Cardiac fibroblast (primary cell): ENCODE results near the gene PHF13.

Source experiments
- DNase-seq, 2 donors: peaks; one replicate each; pipeline versions ENCODE4 v3.0.0 to v3.0.0-alpha.2; 2010; ENCODE audit warnings: low read depth in 2 of 2
- H3K4me3 ChIP-seq, 2 donors: replicated peaks in 1 of 2; 1 replicate in 1 of 2; 2 replicates in 1 of 2; pipeline ENCODE4 v1.5.1; 2011; ENCODE audit warnings: low read depth in 2 of 2, low read length in 2 of 2, mild to moderate bottlenecking in 2 of 2, moderate library complexity in 1 of 2
- TF ChIP-seq, protein P1 (sequence below): IDR thresholded peaks from one replicate; pipeline ENCODE4 v1.5.1; 2011; ENCODE audit warnings: low read depth, mild to moderate bottlenecking, low read length, inconsistent platforms

The PHF13 gene

DNA sequence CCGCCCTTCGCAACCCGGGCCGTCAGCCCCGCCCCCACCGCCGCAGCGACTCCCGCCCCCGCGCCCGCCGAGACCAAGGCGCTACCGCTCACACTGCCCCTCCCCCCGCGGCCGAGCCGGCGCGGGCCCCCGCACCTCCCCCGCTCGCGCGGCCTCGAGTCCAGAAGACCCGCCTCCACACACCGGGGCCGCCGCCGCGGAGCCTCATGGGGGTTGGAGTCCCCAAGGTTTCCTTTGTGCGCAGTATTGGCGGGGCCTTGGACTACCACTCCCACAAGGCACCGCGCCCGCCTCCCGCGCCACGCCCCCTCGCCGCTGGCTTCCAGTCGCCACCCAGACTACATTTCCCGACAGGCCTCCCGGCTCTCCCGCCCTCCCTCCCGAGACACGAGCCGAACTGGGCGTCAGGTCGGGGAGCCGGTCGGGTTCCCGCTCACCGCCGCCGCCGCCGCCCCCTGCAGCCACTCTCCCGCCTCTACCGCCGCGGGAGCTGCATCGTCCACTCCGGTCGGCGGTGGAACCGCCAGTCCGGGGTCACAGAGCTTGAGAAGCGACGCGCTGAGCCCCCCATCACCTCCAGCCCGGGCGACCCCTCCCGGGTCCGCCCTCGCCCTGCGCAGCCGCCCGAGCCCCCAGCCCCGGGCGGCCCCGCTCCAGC, at the start of gene PHF13:
PHF13 (plus strand) TSS at position 371 of the 658 bp plus-strand sequence. CDS start 336 bp downstream, outside the sequence.
- DNase-seq, result peak; percentile 99 to 100
- H3K4me3 ChIP-seq, result peak within 1 kb of the TSS; percentile 77 to 86
- TF ChIP-seq, protein P1, sequence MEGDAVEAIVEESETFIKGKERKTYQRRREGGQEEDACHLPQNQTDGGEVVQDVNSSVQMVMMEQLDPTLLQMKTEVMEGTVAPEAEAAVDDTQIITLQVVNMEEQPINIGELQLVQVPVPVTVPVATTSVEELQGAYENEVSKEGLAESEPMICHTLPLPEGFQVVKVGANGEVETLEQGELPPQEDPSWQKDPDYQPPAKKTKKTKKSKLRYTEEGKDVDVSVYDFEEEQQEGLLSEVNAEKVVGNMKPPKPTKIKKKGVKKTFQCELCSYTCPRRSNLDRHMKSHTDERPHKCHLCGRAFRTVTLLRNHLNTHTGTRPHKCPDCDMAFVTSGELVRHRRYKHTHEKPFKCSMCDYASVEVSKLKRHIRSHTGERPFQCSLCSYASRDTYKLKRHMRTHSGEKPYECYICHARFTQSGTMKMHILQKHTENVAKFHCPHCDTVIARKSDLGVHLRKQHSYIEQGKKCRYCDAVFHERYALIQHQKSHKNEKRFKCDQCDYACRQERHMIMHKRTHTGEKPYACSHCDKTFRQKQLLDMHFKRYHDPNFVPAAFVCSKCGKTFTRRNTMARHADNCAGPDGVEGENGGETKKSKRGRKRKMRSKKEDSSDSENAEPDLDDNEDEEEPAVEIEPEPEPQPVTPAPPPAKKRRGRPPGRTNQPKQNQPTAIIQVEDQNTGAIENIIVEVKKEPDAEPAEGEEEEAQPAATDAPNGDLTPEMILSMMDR, result no peak

DNA sequence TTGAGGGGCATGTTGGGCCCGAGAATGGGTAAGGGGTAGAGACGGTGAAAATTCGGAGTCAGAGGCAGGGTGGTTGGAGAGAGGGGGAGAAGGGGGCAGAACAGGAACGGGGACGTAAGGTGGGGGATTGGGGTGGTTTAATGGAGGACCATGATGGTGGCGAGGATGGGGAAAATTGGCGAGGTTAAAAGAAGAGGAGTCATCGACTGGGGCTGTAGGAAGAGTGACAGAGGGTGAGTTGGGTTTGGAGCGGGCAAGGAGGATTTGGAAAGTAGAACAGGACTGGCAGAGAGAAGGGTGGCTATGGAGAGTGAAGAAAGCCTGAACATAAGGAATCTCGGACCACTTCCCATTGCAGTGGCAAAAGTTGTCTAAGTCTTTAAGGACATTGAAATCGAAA, 44.5 kb upstream of the PHF13 start:
- TF ChIP-seq, protein P1, result no peak
- H3K4me3 ChIP-seq, result no peak overlapping the region
- no peak for DNase-seq

DNA sequence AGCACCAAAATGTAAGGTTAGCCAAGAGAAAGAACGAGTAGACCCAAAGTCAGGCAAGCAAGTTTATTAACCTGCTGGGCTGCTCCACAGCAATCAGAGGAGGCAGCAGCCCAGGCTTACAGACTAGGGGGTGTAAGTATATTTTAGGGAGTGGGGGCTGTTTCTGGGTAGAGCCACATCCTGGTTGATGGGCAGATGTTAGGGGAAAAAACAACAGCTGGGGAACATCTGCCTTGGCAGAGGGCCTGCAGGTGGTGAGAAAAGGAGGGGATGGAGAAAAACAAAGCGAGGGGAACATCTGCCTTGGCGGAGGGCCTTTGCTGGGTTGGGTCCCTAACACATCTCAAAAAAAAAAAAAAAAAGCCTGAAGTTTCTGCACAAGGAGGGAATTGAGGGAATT, 43.4 kb upstream of the PHF13 start:
- TF ChIP-seq, protein P1, result no peak
- DNase-seq, result no peak
- no peak overlapping the region for H3K4me3 ChIP-seq

DNA sequence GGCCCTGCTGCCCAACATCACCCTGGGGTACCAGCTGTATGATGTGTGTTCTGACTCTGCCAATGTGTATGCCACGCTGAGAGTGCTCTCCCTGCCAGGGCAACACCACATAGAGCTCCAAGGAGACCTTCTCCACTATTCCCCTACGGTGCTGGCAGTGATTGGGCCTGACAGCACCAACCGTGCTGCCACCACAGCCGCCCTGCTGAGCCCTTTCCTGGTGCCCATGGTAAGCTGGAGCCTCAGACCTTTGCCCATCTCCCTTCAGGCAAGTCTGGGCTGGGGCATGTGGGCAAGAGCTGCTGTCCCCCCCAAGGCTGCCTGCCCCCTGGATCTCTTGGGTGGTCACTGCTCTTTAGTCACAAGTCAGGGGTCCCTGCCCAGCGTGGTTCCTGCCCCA, 42.5 kb upstream of the PHF13 start:
- no peak for DNase-seq
- TF ChIP-seq, protein P1, result no peak
- no peak overlapping the region for H3K4me3 ChIP-seq

DNA sequence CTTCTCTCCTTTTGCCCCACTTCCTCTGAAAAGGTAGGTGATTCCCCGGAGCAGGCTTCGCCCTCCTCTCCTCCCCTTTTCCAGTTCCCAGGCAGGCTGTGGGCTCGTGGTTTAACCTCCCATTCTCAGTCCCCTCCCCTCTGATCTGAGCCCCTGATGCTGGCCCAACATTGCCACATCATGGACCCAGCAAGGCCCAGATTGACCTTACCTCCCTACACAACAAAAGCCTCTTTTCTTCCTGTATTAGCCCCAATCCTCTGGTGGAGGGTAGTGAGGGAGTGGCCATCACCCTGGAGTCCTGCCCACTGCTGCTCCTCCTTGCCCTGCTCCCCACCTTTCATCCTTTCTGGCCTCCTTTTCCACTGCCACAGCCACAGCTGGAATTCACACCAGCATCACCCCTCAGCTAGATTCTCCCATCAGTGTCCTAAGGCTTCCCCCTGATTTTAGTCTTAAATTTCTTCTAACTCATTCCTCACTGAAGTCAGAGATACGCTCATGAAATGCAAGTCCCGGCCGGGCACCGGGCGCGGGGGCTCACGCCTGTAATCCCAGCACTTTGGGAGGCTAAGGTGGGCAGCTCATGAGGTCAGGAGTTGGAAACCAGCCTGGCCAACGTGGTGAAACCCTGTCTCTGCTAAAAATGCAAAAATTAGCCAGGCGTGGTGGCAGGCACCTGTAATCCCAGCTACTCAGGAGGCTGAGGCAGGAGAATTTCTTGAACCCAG, 40.7 kb upstream of the PHF13 start:
- no peak overlapping the region for H3K4me3 ChIP-seq
- no peak for DNase-seq
- TF ChIP-seq, protein P1, result no peak

DNA sequence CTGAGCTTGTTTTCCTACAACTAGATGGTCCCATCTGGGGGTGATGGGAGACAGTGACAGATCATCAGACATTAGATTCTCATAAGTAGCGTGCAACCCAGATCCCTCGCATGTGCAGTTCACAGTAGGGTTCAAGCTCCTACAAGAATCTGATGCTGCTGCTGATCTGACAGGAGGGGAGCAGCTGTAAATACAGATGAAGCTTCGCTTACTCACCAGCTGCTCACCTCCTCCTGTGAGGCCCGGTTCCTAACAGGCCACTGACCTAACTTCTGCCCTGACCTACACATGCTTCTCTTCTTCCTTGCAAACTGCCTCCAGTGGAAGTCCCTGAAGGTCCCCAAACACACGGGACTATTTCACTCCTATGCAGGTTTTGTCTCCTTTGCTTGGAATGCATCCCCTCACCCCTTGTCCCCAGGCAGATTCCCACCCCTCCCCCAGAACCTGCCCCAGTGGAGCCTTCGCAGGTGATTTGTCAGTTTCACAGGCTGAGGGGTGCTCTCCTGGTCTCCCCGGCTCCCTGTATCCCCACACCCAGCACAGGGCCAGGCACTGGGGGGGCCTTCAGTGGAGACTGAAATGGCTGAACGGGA, 39.4 kb upstream of the PHF13 start:
- DNase-seq, result no peak
- TF ChIP-seq, protein P1, result no peak
- H3K4me3 ChIP-seq, result no peak overlapping the region
